ENCODE measurements around the gene NRG3. TPM values are rescaled to one million over a fixed set of nuclear protein-coding genes. Genes with fewer than 3 reads are reported as not detected.

The NRG3 gene
- total RNA-seq, result not detected
- total RNA-seq, result 0 reads per million in 2 donors

DNA sequence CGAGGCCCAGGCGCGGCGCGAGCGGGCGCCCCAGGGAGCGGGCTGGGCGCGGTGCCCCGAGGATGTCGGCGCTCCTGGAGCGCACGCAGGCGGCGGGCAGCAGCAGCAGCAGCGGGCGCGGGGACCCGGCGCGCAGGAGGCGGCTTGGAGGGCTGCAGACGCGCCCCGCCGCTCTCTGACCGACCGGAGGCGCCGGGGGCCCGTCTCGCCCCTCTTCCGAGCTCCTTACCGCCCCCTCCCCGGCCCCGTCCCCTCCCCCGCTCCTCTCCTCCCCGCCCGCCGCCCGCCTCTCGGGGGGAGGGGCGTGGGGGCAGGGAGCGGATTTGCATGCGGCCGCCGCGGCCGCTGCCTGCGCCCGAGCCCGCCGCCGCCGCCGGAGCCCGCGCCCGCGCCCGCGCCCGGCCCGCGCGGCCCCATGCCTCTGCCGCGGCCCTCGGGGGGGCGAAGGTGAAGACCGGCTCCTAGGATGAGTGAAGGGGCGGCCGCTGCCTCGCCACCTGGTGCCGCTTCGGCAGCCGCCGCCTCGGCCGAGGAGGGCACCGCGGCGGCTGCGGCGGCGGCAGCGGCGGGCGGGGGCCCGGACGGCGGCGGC, at the start of gene NRG3:
TSS of gene NRG3 (plus strand) at position 320 of the 592 bp plus-strand sequence.
- ATAC-seq, result no peak

DNA sequence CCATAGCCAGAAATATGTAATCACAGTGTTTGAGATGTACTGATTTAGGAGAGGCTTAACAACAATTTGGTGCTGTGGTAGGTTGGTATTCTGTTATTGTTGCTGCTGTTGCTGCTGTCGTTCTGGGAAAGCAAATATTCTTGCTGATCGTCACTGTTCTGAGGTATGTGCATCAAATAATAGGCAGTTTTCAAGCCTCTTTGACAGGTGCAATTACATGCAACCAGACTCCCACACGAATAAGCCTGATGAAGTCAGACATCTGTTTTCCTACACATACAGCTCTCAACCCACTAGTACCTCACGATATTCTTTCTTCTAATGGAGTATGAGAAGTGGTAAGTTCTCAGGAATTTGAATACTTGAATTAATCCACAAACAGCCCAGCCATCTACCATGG, 46.7 kb upstream of the NRG3 start:
- no peaks in the 10 kb centered on the region for H3K27me3 Mint-ChIP-seq
- no peaks in the 10 kb centered on the region for H3K9me3 ChIP-seq (ENCODE audit: control insufficient read depth, low read length, poor library complexity, severe bottlenecking)
- no peaks in the 10 kb centered on the region for H3K36me3 Mint-ChIP-seq (ENCODE audit: low read depth)
- no peaks in the 10 kb centered on the region for H3K4me1 Mint-ChIP-seq
- H3K27ac Mint-ChIP-seq, result no peak overlapping the region
- DNase-seq (no peak), ATAC-seq (no peak)
- H3K4me3 Mint-ChIP-seq, result no peak overlapping the region

More for the DNA sequence above, at the start of gene NRG3:
- H3K27ac Mint-ChIP-seq, result no peak within 1 kb of the TSS
- H3K27me3 Mint-ChIP-seq, result peaks cover 59% of the 10 kb centered on the region
- DNase-seq, result no peak
- H3K9me3 ChIP-seq (ENCODE audit: control insufficient read depth, low read length, poor library complexity, severe bottlenecking), result no peaks in the 10 kb centered on the region
- H3K36me3 Mint-ChIP-seq (ENCODE audit: low read depth), result no peaks in the 10 kb centered on the region
- H3K4me1 Mint-ChIP-seq, result peaks cover 3% of the 10 kb centered on the region
- H3K4me3 Mint-ChIP-seq, result peak within 1 kb of the TSS; percentile 0

DNA sequence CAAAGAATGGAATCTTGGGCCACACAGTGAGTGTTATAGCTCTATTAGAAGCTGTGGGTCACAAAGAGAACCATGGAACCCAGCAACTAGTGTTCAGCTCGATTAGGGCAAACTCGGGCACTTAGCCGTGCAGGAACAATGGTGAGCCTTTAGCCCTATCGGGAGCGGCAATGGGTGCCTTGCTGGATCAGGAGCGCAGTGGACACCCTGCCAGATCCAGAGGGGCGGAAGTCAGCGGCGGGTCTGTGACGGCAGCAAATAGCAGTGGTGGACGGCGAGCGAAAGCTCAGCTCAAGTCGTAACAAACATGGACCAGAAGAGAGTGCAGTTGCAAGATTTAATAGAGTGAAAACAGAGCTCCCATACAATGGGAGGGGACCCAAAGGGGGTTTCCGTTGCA, 43.9 kb upstream of the NRG3 start:
- no peaks in the 10 kb centered on the region for H3K4me1 Mint-ChIP-seq
- no peaks in the 10 kb centered on the region for H3K36me3 Mint-ChIP-seq (ENCODE audit: low read depth)
- DNase-seq (no peak), ATAC-seq (no peak)
- no peaks in the 10 kb centered on the region for H3K27me3 Mint-ChIP-seq
- no peak overlapping the region for H3K4me3 Mint-ChIP-seq
- no peaks in the 10 kb centered on the region for H3K9me3 ChIP-seq (ENCODE audit: control insufficient read depth, low read length, poor library complexity, severe bottlenecking)
- no peak overlapping the region for H3K27ac Mint-ChIP-seq

DNA sequence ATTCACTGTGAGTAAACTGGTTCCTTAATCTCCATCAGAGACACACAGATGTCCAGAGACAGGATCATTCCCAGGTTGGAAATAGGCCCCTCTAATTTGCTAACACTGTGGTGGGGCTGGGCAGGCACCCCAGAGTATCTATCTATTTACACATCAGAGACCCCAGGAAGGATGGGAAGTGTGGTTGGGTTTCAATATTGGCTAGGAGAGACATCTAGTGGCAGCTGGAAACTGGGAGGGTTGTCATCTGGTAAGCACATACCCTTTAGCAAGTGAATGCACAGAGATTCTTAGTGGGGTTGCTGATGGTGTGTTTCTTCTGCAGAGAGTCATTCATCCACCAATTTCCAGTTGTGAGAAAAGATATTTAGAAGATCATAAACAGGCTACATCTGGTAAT, 36.0 kb upstream of the NRG3 start:
- ATAC-seq (no peak), DNase-seq (no peak)
- H3K27me3 Mint-ChIP-seq, result no peaks in the 10 kb centered on the region
- no peak overlapping the region for H3K4me3 Mint-ChIP-seq
- H3K9me3 ChIP-seq (ENCODE audit: control insufficient read depth, low read length, poor library complexity, severe bottlenecking), result no peaks in the 10 kb centered on the region
- no peak overlapping the region for H3K27ac Mint-ChIP-seq
- no peaks in the 10 kb centered on the region for H3K36me3 Mint-ChIP-seq (ENCODE audit: low read depth)
- no peaks in the 10 kb centered on the region for H3K4me1 Mint-ChIP-seq

DNA sequence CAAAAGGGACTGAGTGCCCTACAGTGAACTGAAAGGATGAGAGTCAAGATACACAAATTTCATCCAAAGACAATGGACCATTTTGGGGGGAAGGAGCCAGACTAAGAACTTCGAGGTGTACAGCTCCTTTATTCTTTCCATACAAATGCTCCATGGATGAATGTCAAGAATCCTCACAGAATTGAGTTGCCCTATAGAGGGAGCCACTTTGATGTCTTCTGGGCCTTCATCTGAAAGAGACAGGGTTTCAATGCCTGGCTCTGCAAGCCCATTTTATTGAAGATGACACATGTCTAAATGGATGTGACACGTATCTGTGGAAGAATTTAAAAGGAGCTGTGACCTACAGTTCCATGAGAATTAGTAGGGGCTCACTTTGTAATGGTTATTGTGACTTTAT, 32.0 kb upstream of the NRG3 start:
- H3K27me3 Mint-ChIP-seq, result no peaks in the 10 kb centered on the region
- H3K36me3 Mint-ChIP-seq (ENCODE audit: low read depth), result no peaks in the 10 kb centered on the region
- H3K4me1 Mint-ChIP-seq, result no peaks in the 10 kb centered on the region
- no peak for DNase-seq
- H3K27ac Mint-ChIP-seq, result no peak overlapping the region
- no peak for ATAC-seq
- no peaks in the 10 kb centered on the region for H3K9me3 ChIP-seq (ENCODE audit: control insufficient read depth, low read length, poor library complexity, severe bottlenecking)
- H3K4me3 Mint-ChIP-seq, result no peak overlapping the region

DNA sequence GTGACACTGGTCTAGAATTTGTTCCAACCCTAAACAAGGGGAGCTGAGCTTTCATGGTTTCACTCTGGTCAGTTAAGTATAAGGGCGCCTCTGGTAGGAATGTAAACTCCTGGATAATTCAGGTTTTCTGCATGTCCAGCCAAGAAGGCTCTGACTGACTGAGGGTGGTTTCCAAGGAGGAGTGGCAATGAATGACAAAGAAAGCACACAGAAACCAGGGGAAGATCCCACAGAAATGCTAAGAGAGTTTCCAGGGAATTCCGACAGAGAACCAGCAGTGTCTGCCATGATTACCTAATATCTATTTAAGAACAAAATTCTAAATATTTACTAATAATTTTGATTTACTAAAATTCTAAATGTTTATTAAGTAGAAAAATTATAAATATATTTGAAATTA, 27.3 kb upstream of the NRG3 start:
- H3K4me3 Mint-ChIP-seq, result no peak overlapping the region
- DNase-seq (no peak), ATAC-seq (no peak)
- H3K4me1 Mint-ChIP-seq, result no peaks in the 10 kb centered on the region
- no peaks in the 10 kb centered on the region for H3K36me3 Mint-ChIP-seq (ENCODE audit: low read depth)
- H3K9me3 ChIP-seq (ENCODE audit: control insufficient read depth, low read length, poor library complexity, severe bottlenecking), result no peaks in the 10 kb centered on the region
- H3K27me3 Mint-ChIP-seq, result no peaks in the 10 kb centered on the region
- no peak overlapping the region for H3K27ac Mint-ChIP-seq

DNA sequence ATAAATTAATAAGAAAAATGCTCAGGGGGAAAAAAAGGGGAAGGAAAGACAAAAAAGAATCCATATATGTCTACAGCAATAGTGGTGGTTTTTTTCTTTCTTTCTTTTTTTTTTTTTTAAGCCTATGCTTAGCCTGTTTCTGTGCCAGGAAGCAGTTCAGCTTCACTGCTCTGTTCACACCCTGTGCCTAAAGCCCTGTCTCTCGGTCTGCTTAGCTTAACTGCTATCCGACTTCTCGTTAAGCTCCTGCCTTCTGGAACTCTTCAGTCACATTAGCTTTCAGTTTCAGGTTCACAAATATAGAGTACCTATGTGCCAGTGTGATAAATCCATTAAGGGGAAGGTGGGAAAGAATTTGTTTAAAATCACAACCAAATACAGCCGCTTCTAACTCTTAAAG, 26.5 kb upstream of the NRG3 start:
- Mint-ChIP-seq H3K4me1 (no peaks in the 10 kb centered on the region), H3K27ac (no peak overlapping the region), H3K27me3 (no peaks in the 10 kb centered on the region), H3K36me3 (ENCODE audit: low read depth) (no peaks in the 10 kb centered on the region), H3K4me3 (no peak overlapping the region)
- no peaks in the 10 kb centered on the region for H3K9me3 ChIP-seq (ENCODE audit: control insufficient read depth, low read length, poor library complexity, severe bottlenecking)
- no peak for DNase-seq
- no peak for ATAC-seq

DNA sequence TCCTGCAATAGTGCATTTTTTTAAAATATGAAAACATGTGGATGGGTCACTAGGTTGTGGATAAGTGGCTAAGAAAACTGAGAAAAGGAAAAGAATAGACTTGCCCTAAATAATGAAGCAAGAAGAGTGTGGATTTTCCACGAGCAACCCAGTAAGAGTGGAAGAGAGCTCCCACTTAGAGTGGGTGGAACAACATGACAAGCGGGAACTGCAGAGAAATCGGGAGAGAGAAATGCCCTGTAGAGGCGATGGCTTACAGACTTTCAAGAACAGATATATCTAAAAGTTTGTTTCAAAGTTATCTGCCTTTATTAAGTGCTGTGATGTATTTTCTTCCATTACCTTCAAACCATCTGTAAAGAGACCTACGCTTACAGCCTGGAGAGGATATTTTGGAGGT, 26.1 kb upstream of the NRG3 start:
- no peak for DNase-seq
- Mint-ChIP-seq H3K4me1 (no peaks in the 10 kb centered on the region), H3K27me3 (no peaks in the 10 kb centered on the region), H3K36me3 (ENCODE audit: low read depth) (no peaks in the 10 kb centered on the region), H3K27ac (no peak overlapping the region), H3K4me3 (no peak overlapping the region)
- no peak for ATAC-seq
- H3K9me3 ChIP-seq (ENCODE audit: control insufficient read depth, low read length, poor library complexity, severe bottlenecking), result no peaks in the 10 kb centered on the region

DNA sequence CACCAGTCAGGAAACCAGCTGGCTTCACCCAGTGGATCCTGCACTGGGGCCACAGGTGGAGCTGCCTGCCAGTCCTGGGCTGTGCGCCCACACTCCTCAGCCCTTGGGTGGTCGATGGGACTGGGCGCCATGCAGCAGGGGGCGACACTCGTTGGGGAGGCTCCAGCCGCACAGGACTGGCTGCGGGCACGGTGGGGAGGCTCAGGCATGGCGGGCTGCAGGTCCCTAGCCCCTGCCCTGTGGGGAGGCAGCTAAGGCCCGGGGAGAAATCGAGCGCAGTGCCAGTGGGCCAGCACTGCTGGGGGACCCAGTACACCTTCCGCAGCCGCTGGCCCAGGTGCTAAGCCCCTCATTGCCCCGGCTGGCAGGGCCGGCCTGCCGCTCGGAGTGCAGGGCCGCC, 12.4 kb upstream of the NRG3 start:
- no peak for ATAC-seq
- no peak overlapping the region for H3K27ac Mint-ChIP-seq
- H3K27me3 Mint-ChIP-seq, result no peaks in the 10 kb centered on the region
- H3K4me1 Mint-ChIP-seq, result no peaks in the 10 kb centered on the region
- H3K9me3 ChIP-seq (ENCODE audit: control insufficient read depth, low read length, poor library complexity, severe bottlenecking), result no peaks in the 10 kb centered on the region
- H3K36me3 Mint-ChIP-seq (ENCODE audit: low read depth), result no peaks in the 10 kb centered on the region
- no peak overlapping the region for H3K4me3 Mint-ChIP-seq
- DNase-seq, result no peak

DNA sequence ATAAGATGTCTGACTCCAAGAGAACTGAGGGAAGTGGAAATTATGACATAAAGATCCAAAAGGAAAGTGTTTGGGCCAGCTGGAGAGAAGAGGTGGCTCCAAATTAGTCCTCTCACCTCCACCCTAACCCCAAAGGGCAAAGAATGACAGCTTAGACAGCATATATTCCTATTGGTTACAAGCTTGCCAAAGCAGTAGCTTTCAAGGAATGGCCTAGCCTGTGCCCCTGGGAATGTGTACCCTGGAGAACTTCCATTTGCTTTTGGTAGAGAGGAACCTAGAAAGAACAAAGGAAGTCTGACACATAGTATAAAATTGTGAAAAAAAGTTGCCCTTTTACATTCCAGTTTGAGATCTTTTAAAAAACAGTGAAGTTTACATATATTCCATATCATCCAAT, 11.2 kb upstream of the NRG3 start:
- H3K27ac Mint-ChIP-seq, result no peak overlapping the region
- H3K36me3 Mint-ChIP-seq (ENCODE audit: low read depth), result no peaks in the 10 kb centered on the region
- no peak overlapping the region for H3K4me3 Mint-ChIP-seq
- H3K27me3 Mint-ChIP-seq, result no peaks in the 10 kb centered on the region
- no peaks in the 10 kb centered on the region for H3K9me3 ChIP-seq (ENCODE audit: control insufficient read depth, low read length, poor library complexity, severe bottlenecking)
- DNase-seq, result no peak
- ATAC-seq, result no peak
- no peaks in the 10 kb centered on the region for H3K4me1 Mint-ChIP-seq

DNA sequence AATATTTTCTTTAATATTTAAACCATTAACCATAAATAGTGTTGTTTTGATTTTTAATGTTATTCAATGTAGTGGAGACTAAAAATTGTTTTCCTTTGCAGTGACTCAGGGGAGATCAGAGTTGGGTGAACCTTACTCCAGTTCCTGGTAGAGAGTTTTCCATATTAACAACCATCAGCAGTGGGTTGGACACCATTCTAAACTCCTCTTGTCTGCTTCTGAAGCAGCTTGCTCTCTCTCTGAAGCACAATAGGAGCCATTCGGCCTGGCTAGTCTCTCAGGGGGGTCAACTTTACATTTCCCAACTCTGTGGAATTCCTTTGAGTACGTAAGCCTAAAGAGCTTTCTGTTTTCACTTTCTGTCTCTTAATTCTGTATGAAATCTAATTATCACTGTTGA, 9.4 kb upstream of the NRG3 start:
- Mint-ChIP-seq H3K4me3 (no peak overlapping the region), H3K4me1 (no peaks in the 10 kb centered on the region), H3K36me3 (ENCODE audit: low read depth) (no peaks in the 10 kb centered on the region), H3K27ac (no peak overlapping the region), H3K27me3 (no peaks in the 10 kb centered on the region)
- ATAC-seq, result no peak
- H3K9me3 ChIP-seq (ENCODE audit: control insufficient read depth, low read length, poor library complexity, severe bottlenecking), result no peaks in the 10 kb centered on the region
- DNase-seq, result no peak

DNA sequence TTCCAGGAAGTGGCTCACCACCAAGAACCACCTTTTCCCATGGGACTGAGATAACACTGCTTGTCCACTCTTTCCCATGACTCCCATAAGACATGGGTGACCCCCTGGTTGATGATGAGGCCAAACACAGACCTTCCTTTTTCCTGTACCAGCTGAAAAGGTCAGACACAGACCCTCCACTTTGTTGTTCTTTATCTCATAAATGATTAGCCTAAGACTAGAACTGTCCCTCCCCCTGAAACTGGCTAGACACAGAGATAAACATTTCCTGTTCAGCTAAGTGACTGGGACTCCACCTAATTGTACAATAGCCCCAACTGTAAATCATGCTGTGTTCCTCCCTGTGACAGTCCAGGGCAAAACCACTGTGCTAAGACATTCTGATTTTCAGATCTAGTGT, 8.2 kb upstream of the NRG3 start:
- Mint-ChIP-seq H3K27me3 (peaks cover 4% of the 10 kb centered on the region), H3K4me1 (no peaks in the 10 kb centered on the region), H3K27ac (no peak overlapping the region), H3K36me3 (ENCODE audit: low read depth) (no peaks in the 10 kb centered on the region), H3K4me3 (no peak overlapping the region)
- no peak for DNase-seq
- ATAC-seq, result no peak
- no peaks in the 10 kb centered on the region for H3K9me3 ChIP-seq (ENCODE audit: control insufficient read depth, low read length, poor library complexity, severe bottlenecking)

DNA sequence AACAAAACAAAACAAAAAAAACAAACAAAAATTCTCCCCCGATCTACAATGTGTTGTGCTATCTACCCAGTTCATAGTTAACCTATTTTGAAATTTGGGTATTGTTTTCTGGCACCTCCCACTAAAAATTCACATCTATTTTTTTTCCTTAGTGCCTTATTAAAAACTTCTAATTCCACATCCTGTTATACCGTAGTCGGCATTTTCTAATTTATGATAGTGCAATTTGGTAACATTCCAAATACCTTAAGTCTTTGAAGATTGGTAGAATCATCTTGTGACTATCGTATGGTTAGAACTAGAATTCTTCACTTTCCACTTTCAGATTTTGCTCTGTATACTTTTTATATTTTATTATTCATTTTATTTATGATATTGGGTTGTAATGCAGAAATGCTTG, 4.5 kb upstream of the NRG3 start:
- Mint-ChIP-seq H3K27me3 (peaks cover 21% of the 10 kb centered on the region), H3K27ac (no peak overlapping the region), H3K4me1 (no peaks in the 10 kb centered on the region), H3K36me3 (ENCODE audit: low read depth) (no peaks in the 10 kb centered on the region), H3K4me3 (no peak overlapping the region)
- DNase-seq (no peak), ATAC-seq (no peak)
- no peaks in the 10 kb centered on the region for H3K9me3 ChIP-seq (ENCODE audit: control insufficient read depth, low read length, poor library complexity, severe bottlenecking)

DNA sequence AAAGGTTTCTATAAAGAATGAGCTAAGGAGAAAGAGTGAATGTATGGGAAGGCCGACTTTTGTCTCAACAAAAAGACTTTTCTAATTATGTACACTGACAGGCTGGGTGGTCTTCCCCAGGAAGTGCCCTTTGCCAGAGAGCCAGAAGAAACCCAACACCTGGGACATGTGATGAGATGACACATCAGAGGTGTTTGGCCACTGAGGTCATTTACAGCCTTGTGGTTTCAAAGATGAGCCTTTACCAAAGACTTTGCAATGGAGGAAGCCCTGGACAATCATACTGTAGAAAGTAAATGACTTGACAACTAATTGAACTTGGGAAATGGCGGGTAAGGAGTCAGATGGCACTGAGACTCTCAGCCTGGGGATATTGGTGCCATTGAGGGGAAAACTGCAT, 3.4 kb upstream of the NRG3 start:
- Mint-ChIP-seq H3K27me3 (peaks cover 31% of the 10 kb centered on the region), H3K4me3 (no peak overlapping the region), H3K36me3 (ENCODE audit: low read depth) (no peaks in the 10 kb centered on the region), H3K27ac (no peak overlapping the region), H3K4me1 (peaks cover 3% of the 10 kb centered on the region)
- H3K9me3 ChIP-seq (ENCODE audit: control insufficient read depth, low read length, poor library complexity, severe bottlenecking), result no peaks in the 10 kb centered on the region
- ATAC-seq, result no peak
- DNase-seq, result no peak

Measured in T-helper 17 cell (primary cell).